ENCODE data around the gene MXD4. TPM values are rescaled to one million over a fixed set of nuclear protein-coding genes. Genes with fewer than 3 reads are reported as not detected.

MXD4 gene
- total RNA-seq, 1 experiment from 2014 or later: 9.1 TPM

DNA sequence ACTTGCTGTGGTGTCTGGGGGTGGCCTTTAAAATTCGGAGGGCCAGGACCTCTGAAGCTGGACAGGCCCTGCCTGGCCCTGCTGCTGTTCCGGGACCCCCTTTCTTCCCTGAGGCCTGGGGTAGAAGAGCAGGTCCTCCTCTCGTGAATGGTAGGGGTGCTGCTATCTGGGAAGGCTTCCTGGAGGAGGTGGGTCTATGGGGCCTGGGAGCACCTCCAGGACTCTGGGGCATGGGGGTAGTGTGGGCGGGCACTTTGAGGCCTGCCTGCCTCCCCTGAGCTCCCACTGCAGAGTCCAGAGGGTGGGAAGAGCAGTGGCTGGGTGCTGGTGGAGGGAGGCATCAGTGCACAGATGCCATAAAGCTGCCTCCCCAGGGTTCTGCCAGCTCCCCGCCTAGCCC is 4.9 kb upstream of the MXD4 start:
- Histone ChIP-seq H3K27ac (ENCODE audit: low read depth, low read length, poor library complexity, severe bottlenecking) (no peak overlapping the region), H3K4me1 (ENCODE audit: insufficient read depth, low read length, poor library complexity, severe bottlenecking) (no peaks in the 10 kb centered on the region), H3K9me3 (ENCODE audit: low read depth, low read length, poor library complexity, severe bottlenecking) (no peaks in the 10 kb centered on the region), H3K27me3 (replicated peaks; ENCODE audit: insufficient read depth, low read depth, low read length, poor library complexity) (no peaks in the 10 kb centered on the region), H3K4me3 (ENCODE audit: low read depth, low read length, poor library complexity, severe bottlenecking) (no peak overlapping the region), H3K36me3 (ENCODE audit: insufficient read depth, low read length, poor library complexity, severe bottlenecking) (no peaks in the 10 kb centered on the region)
- intact Hi-C loops (cut with micrococcal nuclease; ENCODE audit: unreplicated experiment): loop anchor here (10.0 kb wide), 1 partner anchor 148 kb away; the partner anchor contains the start of genes CFAP99 and ZFYVE28
- ChIA-PET CTCF (no interaction called here), POLR2A (ENCODE audit: low non-redundant PET) (no interaction called here)
- TF ChIP-seq, protein P1, sequence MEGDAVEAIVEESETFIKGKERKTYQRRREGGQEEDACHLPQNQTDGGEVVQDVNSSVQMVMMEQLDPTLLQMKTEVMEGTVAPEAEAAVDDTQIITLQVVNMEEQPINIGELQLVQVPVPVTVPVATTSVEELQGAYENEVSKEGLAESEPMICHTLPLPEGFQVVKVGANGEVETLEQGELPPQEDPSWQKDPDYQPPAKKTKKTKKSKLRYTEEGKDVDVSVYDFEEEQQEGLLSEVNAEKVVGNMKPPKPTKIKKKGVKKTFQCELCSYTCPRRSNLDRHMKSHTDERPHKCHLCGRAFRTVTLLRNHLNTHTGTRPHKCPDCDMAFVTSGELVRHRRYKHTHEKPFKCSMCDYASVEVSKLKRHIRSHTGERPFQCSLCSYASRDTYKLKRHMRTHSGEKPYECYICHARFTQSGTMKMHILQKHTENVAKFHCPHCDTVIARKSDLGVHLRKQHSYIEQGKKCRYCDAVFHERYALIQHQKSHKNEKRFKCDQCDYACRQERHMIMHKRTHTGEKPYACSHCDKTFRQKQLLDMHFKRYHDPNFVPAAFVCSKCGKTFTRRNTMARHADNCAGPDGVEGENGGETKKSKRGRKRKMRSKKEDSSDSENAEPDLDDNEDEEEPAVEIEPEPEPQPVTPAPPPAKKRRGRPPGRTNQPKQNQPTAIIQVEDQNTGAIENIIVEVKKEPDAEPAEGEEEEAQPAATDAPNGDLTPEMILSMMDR (conservative IDR thresholded peaks at IDR 0.05; ENCODE audit: low read depth, low read length): no peak
- no peak for TF ChIP-seq EZH2 (IDR thresholded peaks at IDR 0.05; ENCODE audit: borderline replicate concordance, low read depth, low read length, poor library complexity, severe bottlenecking)
- no TSS peak for BruUV-seq (replicated peaks)
- no peak for DNase-seq (ENCODE audit: low spot score)

DNA sequence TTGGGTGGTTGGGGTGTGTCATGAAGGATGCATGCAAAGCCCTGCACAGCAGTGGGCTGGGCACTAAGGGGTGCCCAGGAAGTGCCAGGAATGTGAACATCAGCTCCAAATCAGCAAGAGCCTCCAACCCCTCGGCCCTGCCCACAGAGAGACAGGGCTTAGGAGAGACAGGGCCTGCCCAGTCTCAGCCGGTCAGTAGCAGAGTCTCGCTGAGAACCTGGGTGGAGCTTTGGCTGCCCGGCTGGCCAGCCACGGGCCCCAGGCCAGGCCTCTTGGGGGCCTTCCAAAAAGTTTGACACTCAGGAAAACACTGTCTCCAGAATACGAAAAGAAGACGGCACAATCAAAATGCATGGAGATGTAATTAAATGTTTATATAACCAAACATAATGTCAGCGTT is 4.3 kb upstream of the MXD4 start:
- no TSS peak for BruUV-seq (replicated peaks)

DNA sequence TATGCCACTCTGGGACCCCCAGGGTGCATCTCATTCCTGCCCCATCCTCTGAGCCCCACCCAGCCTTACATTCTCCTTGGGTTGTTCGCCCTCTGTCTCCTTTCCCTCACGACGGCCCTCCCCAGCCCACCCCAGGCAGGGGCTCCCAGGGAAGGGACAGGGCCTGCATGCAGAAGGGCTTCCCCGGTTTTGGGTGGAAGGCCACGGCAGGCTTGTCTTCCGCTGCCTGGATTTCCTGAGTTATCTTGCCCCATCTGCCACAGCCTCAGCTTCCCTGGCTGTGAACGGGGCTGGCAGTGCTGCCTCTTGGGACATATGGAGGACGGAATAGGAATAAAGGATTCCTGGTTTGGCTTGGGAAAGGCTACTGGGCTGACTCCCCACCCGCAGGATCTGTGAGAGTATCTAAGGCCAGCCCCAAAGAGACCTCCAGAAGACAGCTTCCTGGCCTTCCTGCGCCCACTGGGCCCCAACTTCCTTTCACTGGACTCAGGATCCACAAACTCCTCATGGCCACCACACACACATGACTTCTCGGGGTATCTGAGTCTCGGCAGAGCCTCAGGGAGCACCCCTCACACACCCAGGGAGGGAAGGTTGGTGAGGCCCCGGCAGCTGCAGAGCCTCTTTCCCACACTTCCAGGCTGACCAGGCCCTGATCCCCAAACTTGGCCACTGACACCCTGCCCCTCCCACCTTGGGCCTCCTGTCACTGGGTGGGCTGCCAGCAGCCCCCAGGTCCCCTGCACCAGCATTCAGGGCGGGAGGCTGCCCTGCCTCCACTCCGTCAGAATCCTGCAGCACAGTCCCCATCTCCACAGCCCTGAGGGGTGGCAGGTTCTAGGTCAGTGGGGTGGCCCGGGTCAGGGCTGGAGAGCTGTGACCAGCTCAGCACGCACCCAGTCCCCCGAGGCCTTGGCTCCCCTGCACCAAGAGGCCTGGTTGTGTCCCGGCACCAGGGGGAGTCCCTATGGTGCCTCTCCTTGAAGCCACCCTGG is 3.5 kb upstream of the MXD4 start:
- no peak for DNase-seq (ENCODE audit: low spot score)
- no peaks in the 10 kb centered on the region for H3K9me3 ChIP-seq (ENCODE audit: low read depth, low read length, poor library complexity, severe bottlenecking)
- H3K4me3 ChIP-seq (ENCODE audit: low read depth, low read length, poor library complexity, severe bottlenecking): no peak overlapping the region
- no peaks in the 10 kb centered on the region for H3K4me1 ChIP-seq (ENCODE audit: insufficient read depth, low read length, poor library complexity, severe bottlenecking)
- intact Hi-C loops (cut with micrococcal nuclease; ENCODE audit: unreplicated experiment): loop anchor here (10.0 kb wide), 1 partner anchor 149 kb away; the partner anchor contains the start of genes CFAP99 and ZFYVE28
- ChIA-PET CTCF (no interaction called here), POLR2A (ENCODE audit: low non-redundant PET) (no interaction called here)
- no peak for TF ChIP-seq EZH2 (IDR thresholded peaks at IDR 0.05; ENCODE audit: borderline replicate concordance, low read depth, low read length, poor library complexity, severe bottlenecking)
- TF ChIP-seq, protein P1 (conservative IDR thresholded peaks at IDR 0.05; ENCODE audit: low read depth, low read length): no peak
- no peak overlapping the region for H3K27ac ChIP-seq (ENCODE audit: low read depth, low read length, poor library complexity, severe bottlenecking)
- no peaks in the 10 kb centered on the region for H3K36me3 ChIP-seq (ENCODE audit: insufficient read depth, low read length, poor library complexity, severe bottlenecking)
- H3K27me3 ChIP-seq (replicated peaks; ENCODE audit: insufficient read depth, low read depth, low read length, poor library complexity): no peaks in the 10 kb centered on the region
- BruUV-seq (replicated peaks): no TSS peak

More for the DNA sequence above, 4.3 kb upstream of the MXD4 start:
- Histone ChIP-seq H3K27ac (ENCODE audit: low read depth, low read length, poor library complexity, severe bottlenecking) (no peak overlapping the region), H3K27me3 (replicated peaks; ENCODE audit: insufficient read depth, low read depth, low read length, poor library complexity) (no peaks in the 10 kb centered on the region), H3K36me3 (ENCODE audit: insufficient read depth, low read length, poor library complexity, severe bottlenecking) (no peaks in the 10 kb centered on the region), H3K9me3 (ENCODE audit: low read depth, low read length, poor library complexity, severe bottlenecking) (no peaks in the 10 kb centered on the region), H3K4me3 (ENCODE audit: low read depth, low read length, poor library complexity, severe bottlenecking) (no peak overlapping the region), H3K4me1 (ENCODE audit: insufficient read depth, low read length, poor library complexity, severe bottlenecking) (no peaks in the 10 kb centered on the region)
- DNase-seq (ENCODE audit: low spot score): no peak
- CTCF ChIA-PET: no interaction called here
- intact Hi-C loops (cut with micrococcal nuclease; ENCODE audit: unreplicated experiment): loop anchor here (10.0 kb wide), 1 partner anchor 149 kb away; the partner anchor contains the start of genes CFAP99 and ZFYVE28
- POLR2A ChIA-PET (ENCODE audit: low non-redundant PET): no interaction called here
- no peak for TF ChIP-seq EZH2 (IDR thresholded peaks at IDR 0.05; ENCODE audit: borderline replicate concordance, low read depth, low read length, poor library complexity, severe bottlenecking)
- TF ChIP-seq, protein P1 (conservative IDR thresholded peaks at IDR 0.05; ENCODE audit: low read depth, low read length): no peak
